Peyer's patch (tissue), 4 donors: ENCODE results near the gene TMEM45A. TPM values are rescaled to one million over a fixed set of nuclear protein-coding genes. Genes with fewer than 3 reads are reported as not detected.

ENCODE experiments used
- DNase-seq, 3 donors: peaks; one replicate each; pipeline ENCODE4 v3.0.0-alpha.2; 2017 to 2019
- H3K27ac ChIP-seq, 4 donors: fragments of 200-600 bp; sonication (generic); one replicate each; pipeline ENCODE4 v1.5.1; 2016 to 2019
- H3K27me3 ChIP-seq, 2 donors: fragments of 200-600 bp; sonication (generic); one replicate each; pipeline ENCODE4 v1.5.1; 2019
- H3K36me3 ChIP-seq, 3 donors: fragments of 200-600 bp; sonication (generic); one replicate each; pipeline ENCODE4 v1.5.1; 2016 to 2019
- H3K4me1 ChIP-seq, 4 donors: fragments of 200-600 bp; sonication (generic); one replicate each; pipeline ENCODE4 v1.5.1; 2016 to 2019
- H3K4me3 ChIP-seq, 4 donors: fragments of 200-600 bp; sonication (generic); 1 replicate in 3 of 4; 2 replicates in 1 of 4; pipeline ENCODE4 v1.5.1; 2016 to 2019; ENCODE audit warnings: mild to moderate bottlenecking in 1 of 4
- H3K9me3 ChIP-seq, 4 donors: fragments of 200-600 bp; sonication (generic); one replicate each; pipeline ENCODE4 v1.5.1; 2016 to 2019; ENCODE audit warnings: mild to moderate bottlenecking in 1 of 4
- POLR2A ChIP-seq, 2 donors: fragments of 450-650 bp; IDR thresholded peaks; one replicate each; pipeline ENCODE4 v1.5.1; 2017; ENCODE audit warnings: antibody characterized with exemption in 2 of 2, mild to moderate bottlenecking in 2 of 2, moderate library complexity in 2 of 2
- total RNA-seq, 4 donors: library from RNA; depleted of rRNA; stranded (reverse); fragments of >200 nt; gene quantifications; one replicate each; pipeline ENCODE4 v1.1.0, GENCODE V29; 2016
- TF ChIP-seq, protein P1 (sequence below), 6 experiments: fragments of 450-650 bp in 4 of 6; fragments of 200-600 bp in 2 of 6; sonication (generic) in 1 of 6; IDR thresholded peaks; one replicate each; pipeline ENCODE4 v1.5.1; 2017 to 2019; ENCODE audit warnings: antibody characterized with exemption in 6 of 6, mild to moderate bottlenecking in 3 of 6, moderate library complexity in 1 of 6

Gene TMEM45A
- total RNA-seq, 4 donors from 2014 or later, result 0.66 to 5.3 (median 4.7) TPM; not detected in 1

DNA sequence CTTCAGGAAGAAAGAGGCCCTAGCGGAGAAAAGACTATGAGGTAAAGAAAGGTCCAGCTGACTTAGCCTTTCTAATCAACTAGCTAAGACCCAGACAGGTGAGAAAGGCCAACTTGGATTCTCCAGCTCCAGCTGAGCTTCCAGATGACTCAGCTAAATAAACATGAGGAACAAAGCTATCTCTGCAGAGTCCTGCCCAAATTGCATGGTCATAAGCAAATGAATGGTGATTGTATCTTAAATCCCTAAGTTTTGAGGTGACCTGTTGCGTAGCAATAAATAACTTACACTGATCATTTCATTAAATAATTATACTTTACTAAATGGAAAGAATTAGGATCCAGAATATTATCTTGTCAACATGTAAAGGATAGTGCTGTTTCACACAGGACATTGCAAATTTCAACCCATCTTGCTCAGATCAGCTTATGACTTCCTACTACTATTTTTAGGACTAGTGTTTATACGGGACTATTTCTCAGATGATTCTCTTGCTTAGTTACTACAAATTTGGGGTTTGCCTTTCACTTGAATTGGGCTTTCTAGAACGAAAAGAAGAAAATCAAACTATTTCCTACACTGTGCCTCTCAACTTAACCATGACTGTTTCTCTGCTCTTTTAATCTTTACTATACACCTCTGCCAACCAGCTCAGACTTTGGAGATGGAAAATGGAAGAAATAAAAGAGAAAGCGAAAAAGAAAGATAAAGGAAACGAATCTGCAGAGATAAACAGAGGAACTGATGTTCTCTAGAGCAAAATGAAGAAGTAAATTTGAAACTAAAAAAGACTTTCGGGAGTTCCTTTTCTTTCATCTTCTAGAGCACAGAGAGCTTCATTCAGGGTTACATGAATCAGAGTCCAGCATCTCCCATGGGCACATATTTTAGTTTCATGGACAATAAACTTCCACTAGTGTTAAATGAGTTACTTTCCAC, 110.4 kb downstream of the TMEM45A start:
- H3K4me1 ChIP-seq, result peaks cover 0 to 25% (median 0%) of the 10 kb centered on the region in 4 donors
- peak overlapping the region; percentile 4 to 65 (median 38) for H3K27ac ChIP-seq
- H3K9me3 ChIP-seq, result no peaks in the 10 kb centered on the region
- TF ChIP-seq, protein P1, sequence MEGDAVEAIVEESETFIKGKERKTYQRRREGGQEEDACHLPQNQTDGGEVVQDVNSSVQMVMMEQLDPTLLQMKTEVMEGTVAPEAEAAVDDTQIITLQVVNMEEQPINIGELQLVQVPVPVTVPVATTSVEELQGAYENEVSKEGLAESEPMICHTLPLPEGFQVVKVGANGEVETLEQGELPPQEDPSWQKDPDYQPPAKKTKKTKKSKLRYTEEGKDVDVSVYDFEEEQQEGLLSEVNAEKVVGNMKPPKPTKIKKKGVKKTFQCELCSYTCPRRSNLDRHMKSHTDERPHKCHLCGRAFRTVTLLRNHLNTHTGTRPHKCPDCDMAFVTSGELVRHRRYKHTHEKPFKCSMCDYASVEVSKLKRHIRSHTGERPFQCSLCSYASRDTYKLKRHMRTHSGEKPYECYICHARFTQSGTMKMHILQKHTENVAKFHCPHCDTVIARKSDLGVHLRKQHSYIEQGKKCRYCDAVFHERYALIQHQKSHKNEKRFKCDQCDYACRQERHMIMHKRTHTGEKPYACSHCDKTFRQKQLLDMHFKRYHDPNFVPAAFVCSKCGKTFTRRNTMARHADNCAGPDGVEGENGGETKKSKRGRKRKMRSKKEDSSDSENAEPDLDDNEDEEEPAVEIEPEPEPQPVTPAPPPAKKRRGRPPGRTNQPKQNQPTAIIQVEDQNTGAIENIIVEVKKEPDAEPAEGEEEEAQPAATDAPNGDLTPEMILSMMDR (IDR thresholded peaks at IDR 0.05), result peak in 1 of 6 experiments; percentile 14
- no peak for TF ChIP-seq POLR2A (IDR thresholded peaks at IDR 0.05)
- no peaks in the 10 kb centered on the region for H3K27me3 ChIP-seq
- H3K36me3 ChIP-seq, result no peaks in the 10 kb centered on the region
- no peak for DNase-seq
- peak overlapping the region in 2 of 4 donors; percentile 8 to 14 for H3K4me3 ChIP-seq

DNA sequence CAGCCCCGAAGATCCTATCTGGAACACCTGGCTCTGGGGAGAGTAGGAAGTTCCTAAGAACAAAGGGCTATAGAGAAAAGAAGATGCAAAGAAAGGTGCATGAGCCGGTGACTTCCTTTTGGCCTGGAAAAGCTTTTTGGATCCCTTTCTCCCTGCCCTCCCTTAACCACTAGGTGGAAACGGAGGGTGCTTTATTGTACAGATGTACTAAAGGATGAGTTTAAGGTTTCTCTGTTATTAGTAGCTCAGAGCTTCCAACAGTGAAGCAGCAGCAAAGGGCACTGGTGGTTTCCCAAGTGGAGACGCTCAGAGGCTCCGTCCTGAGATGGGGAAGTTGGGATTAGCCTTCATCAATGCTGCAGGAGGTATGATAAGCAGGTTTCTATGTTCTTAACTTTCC, 111.0 kb downstream of the TMEM45A start:
- peak overlapping the region in 2 of 4 donors; percentile 8 to 14 for H3K4me3 ChIP-seq

DNA sequence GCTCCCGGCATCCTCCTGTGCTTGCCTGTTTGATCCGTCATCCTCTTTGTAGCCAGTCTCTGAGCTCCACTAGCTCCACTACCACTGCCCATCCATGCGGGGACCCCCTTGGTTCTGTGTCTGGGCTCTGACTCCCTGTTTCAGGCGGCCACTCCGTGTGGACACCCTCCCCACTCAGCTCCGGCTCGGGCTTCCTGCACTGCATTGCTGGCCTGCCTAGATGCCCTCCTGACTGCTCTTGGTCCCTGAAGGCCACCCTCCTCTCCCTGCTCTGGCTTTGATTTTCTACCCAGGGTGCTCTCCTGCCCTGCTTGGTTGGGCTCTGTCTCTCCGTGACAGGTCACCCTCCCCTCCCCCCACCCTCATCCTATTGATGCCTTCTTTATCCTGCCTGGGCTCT, 112.9 kb downstream of the TMEM45A start:
- H3K4me1 ChIP-seq, result peaks cover 0 to 29% (median 0%) of the 10 kb centered on the region in 4 donors
- no peaks in the 10 kb centered on the region for H3K27me3 ChIP-seq
- no peak for DNase-seq
- H3K4me3 ChIP-seq, result no peak overlapping the region
- no peak overlapping the region for H3K27ac ChIP-seq
- H3K9me3 ChIP-seq, result no peaks in the 10 kb centered on the region
- H3K36me3 ChIP-seq, result no peaks in the 10 kb centered on the region
- TF ChIP-seq POLR2A (IDR thresholded peaks at IDR 0.05), result no peak
- TF ChIP-seq, protein P1 (IDR thresholded peaks at IDR 0.05), result no peak

More for the DNA sequence above, 111.0 kb downstream of the TMEM45A start:
- Histone ChIP-seq H3K9me3 (no peaks in the 10 kb centered on the region), H3K27me3 (no peaks in the 10 kb centered on the region), H3K36me3 (no peaks in the 10 kb centered on the region), H3K4me1 (peaks cover 0 to 26% (median 0%) of the 10 kb centered on the region in 4 donors), H3K27ac (peak overlapping the region; percentile 4 to 65 (median 38))
- no peak for DNase-seq
- TF ChIP-seq, protein P1 (IDR thresholded peaks at IDR 0.05), result peak in 3 of 6 experiments; percentile 27 to 46 (median 44)
- no peak for TF ChIP-seq POLR2A (IDR thresholded peaks at IDR 0.05)

DNA sequence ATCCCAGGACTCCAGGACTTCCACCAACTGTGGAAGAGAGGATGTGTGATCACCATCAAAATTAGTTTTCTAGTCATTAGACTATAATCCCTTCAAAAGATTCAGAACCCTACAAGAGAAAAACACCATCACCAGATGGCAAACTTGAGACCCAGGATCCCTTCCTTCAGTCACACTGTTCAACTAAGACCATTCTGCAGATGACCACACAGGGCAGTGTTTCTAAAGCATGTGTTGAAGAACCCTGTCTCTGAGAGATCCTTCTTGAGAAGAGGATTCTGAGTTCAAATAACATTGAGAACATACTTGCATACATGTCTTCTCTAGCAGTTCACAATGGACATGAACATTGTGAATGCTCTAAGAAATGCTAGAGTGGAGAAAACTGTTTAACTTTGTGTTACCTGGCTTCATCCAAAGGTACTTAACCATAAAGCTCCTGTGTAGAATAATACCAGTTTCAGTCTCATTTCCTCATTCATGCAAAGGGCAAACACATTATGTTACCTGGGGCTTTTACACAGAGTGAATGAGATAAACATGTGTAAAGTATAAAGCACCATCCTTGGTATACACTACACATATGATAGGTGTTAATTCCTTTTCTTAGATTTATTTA, 114.6 kb downstream of the TMEM45A start:
- no peaks in the 10 kb centered on the region for H3K9me3 ChIP-seq

DNA sequence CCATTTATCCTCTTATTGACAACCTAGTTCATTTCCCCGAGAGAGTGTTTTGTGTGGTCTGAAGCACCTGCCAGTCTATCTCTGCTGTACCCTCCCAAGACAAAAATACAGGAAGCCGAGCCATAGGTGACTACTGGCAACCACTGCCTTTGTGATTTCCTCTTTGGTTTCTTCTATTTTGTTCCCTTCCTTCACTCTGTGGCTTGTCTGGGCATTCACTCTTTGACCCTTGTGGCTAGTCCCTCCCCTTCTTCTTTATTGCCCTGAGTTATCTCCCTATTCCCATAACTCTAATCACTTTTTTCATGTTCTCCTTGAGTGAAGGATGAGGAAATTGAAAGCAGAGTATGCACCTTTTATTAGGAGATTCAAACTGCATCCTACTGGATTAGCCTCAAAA, 116.9 kb downstream of the TMEM45A start, which contains the start of gene ADGRG7:
Gene ADGRG7, plus strand, starts transcription at position 297 of the 400 bp plus-strand sequence. CDS start 256 bp downstream, outside the sequence.
- no peak for DNase-seq
- no peaks in the 10 kb centered on the region for H3K9me3 ChIP-seq
- TF ChIP-seq, protein P1 (IDR thresholded peaks at IDR 0.05), result no peak
- peak; percentile 51 to 64 for TF ChIP-seq POLR2A (IDR thresholded peaks at IDR 0.05)
- H3K4me1 ChIP-seq, result peaks cover 0 to 5% (median 0%) of the 10 kb centered on the region in 4 donors
- H3K36me3 ChIP-seq, result no peaks in the 10 kb centered on the region
- H3K27ac ChIP-seq, result peak within 1 kb of the TSS in 3 of 4 donors; percentile 56 to 82 (median 78)
- peak within 1 kb of the TSS in 3 of 4 donors; percentile 27 to 61 (median 49) for H3K4me3 ChIP-seq
- H3K27me3 ChIP-seq, result no peaks in the 10 kb centered on the region

More for the DNA sequence above, 114.6 kb downstream of the TMEM45A start:
- Histone ChIP-seq H3K27me3 (no peaks in the 10 kb centered on the region), H3K27ac (no peak overlapping the region), H3K4me3 (no peak overlapping the region), H3K36me3 (no peaks in the 10 kb centered on the region), H3K4me1 (peaks cover 0 to 21% (median 0%) of the 10 kb centered on the region in 4 donors)
- TF ChIP-seq POLR2A (IDR thresholded peaks at IDR 0.05), result no peak
- TF ChIP-seq, protein P1 (IDR thresholded peaks at IDR 0.05), result no peak
- DNase-seq, result no peak
